Activated CD8-positive, alpha-beta memory T cell treated with anti-CD3 and anti-CD28 coated beads, Interleukin-2, amount 10 ng/mL, durations not matched to agents 7 days and 5 days (primary cell): ENCODE measurements around the gene P4HB. TPM values are rescaled to one million over a fixed set of nuclear protein-coding genes. Genes with fewer than 3 reads are reported as not detected.
A peak's percentile ranks its signal among the peaks of the same experiment; 100 is the strongest.

Experiments
- ATAC-seq: fragments of 150-1000 bp; cut with Tn5 transposase; one replicate; pipeline ENCODE4 v1.10.0; 2021; ENCODE audit warnings: moderate library complexity
- CTCF ChIA-PET: fragments of 350-600 bp; sonication (Branson Sonifier 250); formaldehyde crosslinking; loops from one replicate; lab custom pipeline; 2021; ENCODE audit warnings: antibody characterized with exemption; lab: Charles Lee
- DNase-seq: peaks from one replicate; pipeline ENCODE4 v3.0.0-alpha.2; 2020
- H3K27ac Mint-ChIP-seq: one replicate; pipeline ENCODE4 v1.8.0; 2021; ENCODE audit warnings: mild to moderate bottlenecking, mixed read lengths
- H3K27me3 Mint-ChIP-seq: one replicate; pipeline ENCODE4 v1.8.0; 2021; ENCODE audit warnings: mixed read lengths
- H3K36me3 Mint-ChIP-seq: one replicate; pipeline ENCODE4 v1.8.0; 2021; ENCODE audit warnings: mild to moderate bottlenecking, mixed read lengths
- H3K4me1 Mint-ChIP-seq: one replicate; pipeline ENCODE4 v1.8.0; 2021; ENCODE audit warnings: mixed read lengths
- H3K4me3 Mint-ChIP-seq: one replicate; pipeline ENCODE4 v1.8.0; 2021; ENCODE audit warnings: mild to moderate bottlenecking, moderate library complexity, mixed read lengths
- H3K9me3 Mint-ChIP-seq: one replicate; pipeline ENCODE4 v1.8.0; 2022; ENCODE audit warnings: low read depth, mixed read lengths
- total RNA-seq, 2 experiments: library from RNA; stranded (reverse); gene quantifications; one replicate each; pipeline ENCODE4 v1.2.3, GENCODE V29; 2021

P4HB gene
- total RNA-seq, 2 experiments from 2014 or later, result 333 to 416 TPM

GRCh38 chr17:81821603-81822311 is 38.6 kb downstream of the P4HB start:
- CTCF ChIA-PET, result interaction anchor here (0.8 to 1.4 kb wide), 3 partner anchors 39 to 199 kb away, joined by 3 to 4 read pairs (median 3); partner anchors contain the start of gene P4HB
- DNase-seq (peak; percentile 55), ATAC-seq (peak; percentile 48)
- Mint-ChIP-seq H3K9me3 (no peaks in the 10 kb centered on the region), H3K27me3 (peaks cover 2% of the 10 kb centered on the region), H3K27ac (peak overlapping the region; percentile 15), H3K36me3 (no peaks in the 10 kb centered on the region), H3K4me3 (no peak overlapping the region), H3K4me1 (peaks cover 9% of the 10 kb centered on the region)

GRCh38 chr17:81821147-81821546 is 39.2 kb downstream of the P4HB start:
- H3K4me3 Mint-ChIP-seq, result no peak overlapping the region
- no peak overlapping the region for H3K27ac Mint-ChIP-seq
- CTCF ChIA-PET, result no interaction called here
- no peaks in the 10 kb centered on the region for H3K36me3 Mint-ChIP-seq
- peaks cover 4% of the 10 kb centered on the region for H3K27me3 Mint-ChIP-seq
- no peak for ATAC-seq
- DNase-seq, result no peak
- H3K9me3 Mint-ChIP-seq, result no peaks in the 10 kb centered on the region
- peaks cover 9% of the 10 kb centered on the region for H3K4me1 Mint-ChIP-seq

GRCh38 chr17:81819708-81820107 is 40.6 kb downstream of the P4HB start:
- ATAC-seq, result no peak
- Mint-ChIP-seq H3K4me1 (peaks cover 9% of the 10 kb centered on the region), H3K36me3 (no peaks in the 10 kb centered on the region), H3K27ac (no peak overlapping the region), H3K4me3 (no peak overlapping the region), H3K9me3 (no peaks in the 10 kb centered on the region), H3K27me3 (peaks cover 5% of the 10 kb centered on the region)
- CTCF ChIA-PET, result no interaction called here
- DNase-seq, result no peak

GRCh38 chr17:81817758-81818147 is 42.6 kb downstream of the P4HB start:
- Mint-ChIP-seq H3K36me3 (no peaks in the 10 kb centered on the region), H3K27ac (no peak overlapping the region), H3K4me1 (peaks cover 9% of the 10 kb centered on the region), H3K4me3 (no peak overlapping the region), H3K27me3 (peaks cover 5% of the 10 kb centered on the region), H3K9me3 (no peaks in the 10 kb centered on the region)
- DNase-seq (no peak), ATAC-seq (no peak)
- CTCF ChIA-PET, result interaction anchor here (1.4 kb wide), 1 partner anchor 86 kb away, joined by 4 read pairs; no protein-coding TSS in a partner anchor

- ATAC-seq, result no peak
- Mint-ChIP-seq H3K27me3 (peaks cover 5% of the 10 kb centered on the region), H3K4me1 (no peaks in the 10 kb centered on the region), H3K36me3 (no peaks in the 10 kb centered on the region), H3K9me3 (no peaks in the 10 kb centered on the region), H3K27ac (no peak overlapping the region), H3K4me3 (no peak overlapping the region)
- no peak for DNase-seq
- CTCF ChIA-PET, result no interaction called here
Measured at GRCh38 chr17:81815646-81815986, 44.7 kb downstream of the P4HB start.

- no peak overlapping the region for H3K27ac Mint-ChIP-seq
- H3K36me3 Mint-ChIP-seq, result no peaks in the 10 kb centered on the region
- CTCF ChIA-PET, result no interaction called here
Measured at GRCh38 chr17:81814748-81815645, 45.3 kb downstream of the P4HB start.

GRCh38 chr17:81813861-81814683 is 46.3 kb downstream of the P4HB start:
- Mint-ChIP-seq H3K9me3 (no peaks in the 10 kb centered on the region), H3K4me3 (no peak overlapping the region), H3K27me3 (peaks cover 10% of the 10 kb centered on the region), H3K36me3 (no peaks in the 10 kb centered on the region), H3K4me1 (no peaks in the 10 kb centered on the region), H3K27ac (no peak overlapping the region)
- CTCF ChIA-PET, result no interaction called here
- DNase-seq (no peak), ATAC-seq (no peak)

More at GRCh38 chr17:81814748-81815645, 45.3 kb downstream of the P4HB start:
- Mint-ChIP-seq H3K9me3 (no peaks in the 10 kb centered on the region), H3K27me3 (peaks cover 5% of the 10 kb centered on the region), H3K4me1 (no peaks in the 10 kb centered on the region), H3K4me3 (no peak overlapping the region)
- DNase-seq (no peak), ATAC-seq (no peak)

- Mint-ChIP-seq H3K4me1 (no peaks in the 10 kb centered on the region), H3K9me3 (no peaks in the 10 kb centered on the region), H3K27me3 (peaks cover 14% of the 10 kb centered on the region), H3K36me3 (no peaks in the 10 kb centered on the region), H3K4me3 (no peak overlapping the region), H3K27ac (no peak overlapping the region)
- ATAC-seq (no peak), DNase-seq (no peak)
- CTCF ChIA-PET, result no interaction called here
Measured at GRCh38 chr17:81813371-81813684, 47.0 kb downstream of the P4HB start.

- Mint-ChIP-seq H3K9me3 (no peaks in the 10 kb centered on the region), H3K4me1 (no peaks in the 10 kb centered on the region), H3K36me3 (no peaks in the 10 kb centered on the region), H3K4me3 (no peak overlapping the region), H3K27ac (no peak overlapping the region), H3K27me3 (peaks cover 14% of the 10 kb centered on the region)
- ATAC-seq (no peak), DNase-seq (no peak)
- CTCF ChIA-PET, result no interaction called here
Measured at GRCh38 chr17:81812571-81813370, 47.6 kb downstream of the P4HB start.

GRCh38 chr17:81811705-81812570 is 48.4 kb downstream of the P4HB start:
- no peaks in the 10 kb centered on the region for H3K9me3 Mint-ChIP-seq
- CTCF ChIA-PET, result no interaction called here
- peaks cover 13% of the 10 kb centered on the region for H3K27me3 Mint-ChIP-seq
- no peak overlapping the region for H3K4me3 Mint-ChIP-seq
- no peak overlapping the region for H3K27ac Mint-ChIP-seq
- H3K36me3 Mint-ChIP-seq, result no peaks in the 10 kb centered on the region
- H3K4me1 Mint-ChIP-seq, result no peaks in the 10 kb centered on the region
- DNase-seq (no peak), ATAC-seq (no peak)

GRCh38 chr17:81810892-81811704 is 49.2 kb downstream of the P4HB start:
- H3K4me3 Mint-ChIP-seq, result no peak overlapping the region
- peaks cover 11% of the 10 kb centered on the region for H3K27me3 Mint-ChIP-seq
- CTCF ChIA-PET, result no interaction called here
- DNase-seq (no peak), ATAC-seq (no peak)
- no peak overlapping the region for H3K27ac Mint-ChIP-seq
- no peaks in the 10 kb centered on the region for H3K36me3 Mint-ChIP-seq
- H3K9me3 Mint-ChIP-seq, result no peaks in the 10 kb centered on the region
- H3K4me1 Mint-ChIP-seq, result no peaks in the 10 kb centered on the region
